ENCODE measurements around the gene NRG4.
A peak's percentile ranks its signal among the peaks of the same experiment; 100 is the strongest.

- TF ChIP-seq CTCF (IDR thresholded peaks at IDR 0.05) (peak in 3 of 6 experiments; percentile 20 to 29 (median 28)), POLR2A (IDR thresholded peaks at IDR 0.05) (no peak)
Observed at GRCh38 chr15:75928680-75929608, 83.3 kb downstream of the NRG4 start.

All from adrenal gland (tissue), 5 donors.